H1 (cell line): ENCODE measurements around the gene PILRB. TPM values are rescaled to one million over a fixed set of nuclear protein-coding genes. Genes with fewer than 3 reads are reported as not detected.

Experiments
- CBX5 ChIP-seq: fragments of 300-800, 300-1000 bp; sonication (generic); IDR thresholded peaks from 2 replicates; pipeline ENCODE4 v1.7.1; 2016; ENCODE audit warnings: antibody characterized with exemption, low read length, low read depth
- CHD1 ChIP-seq: IDR thresholded peaks from 2 replicates; pipeline ENCODE4 v1.6.1; 2012; ENCODE audit warnings: low read depth, low read length, improper control_type of control experiment
- CREB1 ChIP-seq: IDR thresholded peaks from 2 replicates; pipeline ENCODE4 v1.6.1; 2012; ENCODE audit warnings: inconsistent platforms
- GTF2F1 ChIP-seq: IDR thresholded peaks from 2 replicates; pipeline ENCODE4 v1.6.1; 2012; ENCODE audit warnings: low read depth, low read length, improper control_type of control experiment, borderline replicate concordance
- KDM4A ChIP-seq: IDR thresholded peaks from one replicate; pipeline ENCODE4 v1.7.1; 2012; ENCODE audit warnings: low read depth, mild to moderate bottlenecking, moderate library complexity, low read length, inconsistent platforms; ENCODE audit not compliant: severe bottlenecking
- POU5F1 ChIP-seq: IDR thresholded peaks from 2 replicates; pipeline ENCODE4 v1.6.1; 2011; ENCODE audit warnings: low read depth, mild to moderate bottlenecking, low read length, moderate library complexity
- TEAD4 ChIP-seq: IDR thresholded peaks from 2 replicates; pipeline ENCODE4 v1.6.1; 2012; ENCODE audit warnings: low read depth, low read length, inconsistent platforms, mixed read lengths
- USF2 ChIP-seq: IDR thresholded peaks from 2 replicates; pipeline ENCODE4 v1.6.1; 2011; ENCODE audit warnings: low read length, improper control_type of control experiment
- polyA plus RNA-seq, 7 experiments: library from polyadenylated mRNA; depleted of rRNA in 3 of 7; stranded (reverse) in 5 of 7; unstranded in 2 of 7; fragments of >200 nt in 5 of 7; fragments of 200-250 nt in 2 of 7; gene quantifications; 1 replicate in 5 of 7; 2 replicates in 1 of 7; 4 replicates in 1 of 7; pipeline versions ENCODE4 v1.2.1 to v1.2.3, GENCODE V29; 2011 to 2013; ENCODE audit warnings: missing spikeins in 2 of 7, mixed read lengths in 2 of 7
- total RNA-seq: library from RNA; stranded (reverse); fragmentation: NEBNext Ultra II Directional; extraction: Animal tissue kit (Norgen Biotek cat#: 25700); gene quantifications from 2 replicates; pipeline ENCODE4 v1.2.1, GENCODE V29; 2021
- TF ChIP-seq, protein P1 (sequence below): fragments of 300-600 bp; sonication (generic); IDR thresholded peaks from 2 replicates; pipeline ENCODE4 v1.7.1; 2012; ENCODE audit warnings: low read length, moderate library complexity, mild to moderate bottlenecking, inconsistent platforms; ENCODE audit not compliant: insufficient replicate concordance
- TF ChIP-seq, protein P2 (sequence below): IDR thresholded peaks from 2 replicates; pipeline ENCODE4 v1.6.1; 2012; ENCODE audit warnings: inconsistent platforms

The PILRB gene
- total and polyA plus RNA-seq, 2 of the 8 experiments (the other 6 are each of a cell fraction or from before 2014, with no cell fraction given), result 32.2 to 49.9 TPM

DNA sequence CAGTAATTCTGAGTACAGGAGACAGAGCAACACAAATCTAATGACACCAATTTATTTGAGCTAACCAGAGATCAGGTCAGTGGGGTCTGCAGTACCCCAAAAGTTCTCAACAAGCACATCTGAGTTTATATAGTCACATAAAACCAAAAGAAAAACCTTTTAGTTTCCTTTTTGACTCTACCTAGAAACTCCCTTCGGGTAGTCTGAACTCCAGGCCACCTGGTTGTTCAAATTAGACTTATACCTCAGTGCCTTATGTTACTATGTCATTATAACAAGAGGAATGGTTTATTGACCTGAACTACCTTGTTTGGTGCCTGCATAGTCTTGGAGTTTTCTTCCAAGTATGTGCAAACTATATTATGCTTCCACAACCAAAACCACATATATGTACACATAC lies 56.0 kb downstream of the PILRB start (continued):
- TF ChIP-seq, protein P1, sequence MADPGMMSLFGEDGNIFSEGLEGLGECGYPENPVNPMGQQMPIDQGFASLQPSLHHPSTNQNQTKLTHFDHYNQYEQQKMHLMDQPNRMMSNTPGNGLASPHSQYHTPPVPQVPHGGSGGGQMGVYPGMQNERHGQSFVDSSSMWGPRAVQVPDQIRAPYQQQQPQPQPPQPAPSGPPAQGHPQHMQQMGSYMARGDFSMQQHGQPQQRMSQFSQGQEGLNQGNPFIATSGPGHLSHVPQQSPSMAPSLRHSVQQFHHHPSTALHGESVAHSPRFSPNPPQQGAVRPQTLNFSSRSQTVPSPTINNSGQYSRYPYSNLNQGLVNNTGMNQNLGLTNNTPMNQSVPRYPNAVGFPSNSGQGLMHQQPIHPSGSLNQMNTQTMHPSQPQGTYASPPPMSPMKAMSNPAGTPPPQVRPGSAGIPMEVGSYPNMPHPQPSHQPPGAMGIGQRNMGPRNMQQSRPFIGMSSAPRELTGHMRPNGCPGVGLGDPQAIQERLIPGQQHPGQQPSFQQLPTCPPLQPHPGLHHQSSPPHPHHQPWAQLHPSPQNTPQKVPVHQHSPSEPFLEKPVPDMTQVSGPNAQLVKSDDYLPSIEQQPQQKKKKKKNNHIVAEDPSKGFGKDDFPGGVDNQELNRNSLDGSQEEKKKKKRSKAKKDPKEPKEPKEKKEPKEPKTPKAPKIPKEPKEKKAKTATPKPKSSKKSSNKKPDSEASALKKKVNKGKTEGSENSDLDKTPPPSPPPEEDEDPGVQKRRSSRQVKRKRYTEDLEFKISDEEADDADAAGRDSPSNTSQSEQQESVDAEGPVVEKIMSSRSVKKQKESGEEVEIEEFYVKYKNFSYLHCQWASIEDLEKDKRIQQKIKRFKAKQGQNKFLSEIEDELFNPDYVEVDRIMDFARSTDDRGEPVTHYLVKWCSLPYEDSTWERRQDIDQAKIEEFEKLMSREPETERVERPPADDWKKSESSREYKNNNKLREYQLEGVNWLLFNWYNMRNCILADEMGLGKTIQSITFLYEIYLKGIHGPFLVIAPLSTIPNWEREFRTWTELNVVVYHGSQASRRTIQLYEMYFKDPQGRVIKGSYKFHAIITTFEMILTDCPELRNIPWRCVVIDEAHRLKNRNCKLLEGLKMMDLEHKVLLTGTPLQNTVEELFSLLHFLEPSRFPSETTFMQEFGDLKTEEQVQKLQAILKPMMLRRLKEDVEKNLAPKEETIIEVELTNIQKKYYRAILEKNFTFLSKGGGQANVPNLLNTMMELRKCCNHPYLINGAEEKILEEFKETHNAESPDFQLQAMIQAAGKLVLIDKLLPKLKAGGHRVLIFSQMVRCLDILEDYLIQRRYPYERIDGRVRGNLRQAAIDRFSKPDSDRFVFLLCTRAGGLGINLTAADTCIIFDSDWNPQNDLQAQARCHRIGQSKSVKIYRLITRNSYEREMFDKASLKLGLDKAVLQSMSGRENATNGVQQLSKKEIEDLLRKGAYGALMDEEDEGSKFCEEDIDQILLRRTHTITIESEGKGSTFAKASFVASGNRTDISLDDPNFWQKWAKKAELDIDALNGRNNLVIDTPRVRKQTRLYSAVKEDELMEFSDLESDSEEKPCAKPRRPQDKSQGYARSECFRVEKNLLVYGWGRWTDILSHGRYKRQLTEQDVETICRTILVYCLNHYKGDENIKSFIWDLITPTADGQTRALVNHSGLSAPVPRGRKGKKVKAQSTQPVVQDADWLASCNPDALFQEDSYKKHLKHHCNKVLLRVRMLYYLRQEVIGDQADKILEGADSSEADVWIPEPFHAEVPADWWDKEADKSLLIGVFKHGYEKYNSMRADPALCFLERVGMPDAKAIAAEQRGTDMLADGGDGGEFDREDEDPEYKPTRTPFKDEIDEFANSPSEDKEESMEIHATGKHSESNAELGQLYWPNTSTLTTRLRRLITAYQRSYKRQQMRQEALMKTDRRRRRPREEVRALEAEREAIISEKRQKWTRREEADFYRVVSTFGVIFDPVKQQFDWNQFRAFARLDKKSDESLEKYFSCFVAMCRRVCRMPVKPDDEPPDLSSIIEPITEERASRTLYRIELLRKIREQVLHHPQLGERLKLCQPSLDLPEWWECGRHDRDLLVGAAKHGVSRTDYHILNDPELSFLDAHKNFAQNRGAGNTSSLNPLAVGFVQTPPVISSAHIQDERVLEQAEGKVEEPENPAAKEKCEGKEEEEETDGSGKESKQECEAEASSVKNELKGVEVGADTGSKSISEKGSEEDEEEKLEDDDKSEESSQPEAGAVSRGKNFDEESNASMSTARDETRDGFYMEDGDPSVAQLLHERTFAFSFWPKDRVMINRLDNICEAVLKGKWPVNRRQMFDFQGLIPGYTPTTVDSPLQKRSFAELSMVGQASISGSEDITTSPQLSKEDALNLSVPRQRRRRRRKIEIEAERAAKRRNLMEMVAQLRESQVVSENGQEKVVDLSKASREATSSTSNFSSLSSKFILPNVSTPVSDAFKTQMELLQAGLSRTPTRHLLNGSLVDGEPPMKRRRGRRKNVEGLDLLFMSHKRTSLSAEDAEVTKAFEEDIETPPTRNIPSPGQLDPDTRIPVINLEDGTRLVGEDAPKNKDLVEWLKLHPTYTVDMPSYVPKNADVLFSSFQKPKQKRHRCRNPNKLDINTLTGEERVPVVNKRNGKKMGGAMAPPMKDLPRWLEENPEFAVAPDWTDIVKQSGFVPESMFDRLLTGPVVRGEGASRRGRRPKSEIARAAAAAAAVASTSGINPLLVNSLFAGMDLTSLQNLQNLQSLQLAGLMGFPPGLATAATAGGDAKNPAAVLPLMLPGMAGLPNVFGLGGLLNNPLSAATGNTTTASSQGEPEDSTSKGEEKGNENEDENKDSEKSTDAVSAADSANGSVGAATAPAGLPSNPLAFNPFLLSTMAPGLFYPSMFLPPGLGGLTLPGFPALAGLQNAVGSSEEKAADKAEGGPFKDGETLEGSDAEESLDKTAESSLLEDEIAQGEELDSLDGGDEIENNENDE, result no peak
- TF ChIP-seq TEAD4 (no peak), USF2 (no peak), CHD1 (no peak), GTF2F1 (no peak), CREB1 (no peak), CBX5 (no peak), POU5F1 (no peak), KDM4A (no peak)
- TF ChIP-seq, protein P2, sequence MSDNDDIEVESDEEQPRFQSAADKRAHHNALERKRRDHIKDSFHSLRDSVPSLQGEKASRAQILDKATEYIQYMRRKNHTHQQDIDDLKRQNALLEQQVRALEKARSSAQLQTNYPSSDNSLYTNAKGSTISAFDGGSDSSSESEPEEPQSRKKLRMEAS, result no peak
- TF ChIP-seq, all 59 proteins: peak for 0
